ENCODE data around the gene NPTXR. TPM values are rescaled to one million over a fixed set of nuclear protein-coding genes. Genes with fewer than 3 reads are reported as not detected.
A peak's percentile ranks its signal among the peaks of the same experiment; 100 is the strongest.

Gene NPTXR
- total RNA-seq, 2 donors from 2014 or later: 2.1 to 2.5 TPM

DNA sequence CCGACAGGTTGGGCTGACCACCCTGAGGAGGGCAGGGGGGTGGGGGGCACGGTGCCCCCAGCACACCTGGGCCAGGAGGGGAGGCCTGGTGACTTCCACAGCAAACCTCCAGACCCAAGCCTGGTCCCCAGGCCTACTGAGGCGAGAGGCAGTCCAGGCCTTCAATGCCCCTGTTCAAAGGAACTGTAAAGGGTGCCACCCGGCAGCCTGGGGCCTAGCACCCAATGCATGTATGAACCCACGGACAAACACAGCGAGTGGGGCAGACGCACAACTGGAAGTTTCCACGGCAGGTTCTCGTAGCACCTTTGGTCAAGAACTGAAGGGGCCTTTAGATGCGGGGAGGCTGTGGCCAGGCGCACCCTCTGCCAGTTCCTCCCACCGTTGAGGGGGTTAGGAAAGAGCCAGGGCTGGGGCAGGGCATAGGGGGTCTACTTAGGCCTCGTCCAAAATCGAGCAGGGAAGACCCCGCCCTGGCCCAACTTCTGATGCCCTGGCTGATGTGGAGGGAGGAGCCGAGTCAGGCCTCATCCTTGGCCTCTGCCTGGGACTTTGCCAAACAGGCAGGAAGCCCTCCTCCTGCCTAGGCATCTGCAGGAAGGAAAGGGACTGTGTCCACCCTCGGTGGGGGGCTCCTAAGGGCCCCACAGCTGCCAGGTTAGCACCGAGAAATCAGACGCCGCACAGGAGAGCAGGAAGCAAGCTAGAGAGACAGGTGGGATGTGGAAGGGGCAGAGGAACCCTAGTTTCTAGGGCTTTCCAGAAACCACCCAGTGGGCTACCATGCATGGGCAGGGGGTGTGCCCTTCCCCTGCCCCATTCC lies 21.6 kb upstream of the NPTXR start:
- TF ChIP-seq CTCF (conservative IDR thresholded peaks at IDR 0.05): no peak
- Histone ChIP-seq H3K9ac (ENCODE audit: extremely low read depth, low read length, poor library complexity, severe bottlenecking) (no peak overlapping the region), H3K27me3 (ENCODE audit: control insufficient read depth, insufficient read depth, low read length, poor library complexity, severe bottlenecking) (no peaks in the 10 kb centered on the region), H3K9me3 (ENCODE audit: control insufficient read depth, low read length) (no peaks in the 10 kb centered on the region), H3K4me1 (ENCODE audit: control insufficient read depth, insufficient read depth, low read length) (no peaks in the 10 kb centered on the region), H3K36me3 (ENCODE audit: control insufficient read depth, insufficient read depth, low read length) (peaks cover 23% of the 10 kb centered on the region), H3K4me3 (ENCODE audit: low read length) (no peak overlapping the region), H3K27ac (ENCODE audit: low read depth, low read length) (no peak overlapping the region)
- no peaks in the 10 kb centered on the region for H3K9me3 Mint-ChIP-seq
- H3K4me3 Mint-ChIP-seq: peak overlapping the region; percentile 48
- H3K27ac Mint-ChIP-seq: no peak overlapping the region
- H3K27me3 Mint-ChIP-seq (ENCODE audit: insufficient read depth): peaks cover 18% of the 10 kb centered on the region
- peaks cover 3% of the 10 kb centered on the region for H3K4me1 Mint-ChIP-seq
- WGBS, 2 experiments (ENCODE audit: insufficient coverage in 1 of 2, insufficient read length in 1 of 2): 91 to 94% methylated on average over 7 to 20 of the region's 20 CpGs
- peak; percentile 47 for DNase-seq
- no peaks in the 10 kb centered on the region for H3K36me3 Mint-ChIP-seq (ENCODE audit: low read depth)

DNA sequence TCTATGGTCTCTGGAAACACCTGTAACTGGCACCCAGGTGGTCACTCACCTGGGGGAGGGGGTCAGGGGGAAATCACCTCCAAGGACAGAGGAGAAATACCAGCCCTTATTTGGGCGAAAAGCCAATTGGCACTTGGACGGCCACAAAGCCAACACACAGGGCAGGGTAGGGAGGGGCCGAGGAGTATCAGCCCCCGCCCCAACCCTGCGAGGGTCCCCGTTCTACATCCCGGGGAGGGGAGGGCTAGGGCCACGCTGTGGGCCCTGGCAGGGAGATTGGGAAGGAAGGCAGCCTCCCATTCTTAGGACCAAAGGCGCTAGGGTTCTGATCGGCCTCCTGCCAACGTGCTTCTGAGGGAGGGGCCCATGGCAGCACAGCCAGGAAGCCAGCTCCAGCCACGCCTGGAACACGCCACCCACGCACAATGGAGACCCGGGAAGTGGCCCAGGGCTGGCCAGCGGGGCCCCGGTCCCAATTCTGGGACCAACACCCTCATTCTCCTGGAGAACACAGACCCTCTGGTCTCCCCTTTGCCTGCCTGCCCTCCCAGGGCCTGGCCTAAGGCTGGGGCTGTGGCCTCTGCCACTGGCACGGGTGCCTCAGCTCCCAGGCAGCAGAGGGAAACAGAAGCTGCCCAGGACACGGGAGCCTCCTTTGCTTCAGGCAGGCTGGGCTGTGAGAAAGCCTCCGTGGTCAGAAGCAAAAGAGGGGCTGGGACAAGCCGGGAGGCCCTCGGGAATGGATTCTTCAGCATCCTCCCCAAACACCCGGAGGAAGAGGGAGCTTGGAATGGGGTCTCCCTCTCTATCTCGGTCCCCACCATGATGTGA lies 20.7 kb upstream of the NPTXR start:
- DNase-seq: peak; percentile 47
- Histone ChIP-seq H3K36me3 (ENCODE audit: control insufficient read depth, insufficient read depth, low read length) (peaks cover 18% of the 10 kb centered on the region), H3K4me1 (ENCODE audit: control insufficient read depth, insufficient read depth, low read length) (no peaks in the 10 kb centered on the region), H3K9ac (ENCODE audit: extremely low read depth, low read length, poor library complexity, severe bottlenecking) (no peak overlapping the region), H3K9me3 (ENCODE audit: control insufficient read depth, low read length) (no peaks in the 10 kb centered on the region), H3K27ac (ENCODE audit: low read depth, low read length) (no peak overlapping the region), H3K27me3 (ENCODE audit: control insufficient read depth, insufficient read depth, low read length, poor library complexity, severe bottlenecking) (no peaks in the 10 kb centered on the region), H3K4me3 (ENCODE audit: low read length) (no peak overlapping the region)
- H3K4me3 Mint-ChIP-seq: no peak overlapping the region
- H3K36me3 Mint-ChIP-seq (ENCODE audit: low read depth): no peaks in the 10 kb centered on the region
- 82 to 88% methylated on average over 14 to 24 of the region's 24 CpGs for WGBS, 2 experiments (ENCODE audit: insufficient coverage in 1 of 2, insufficient read length in 1 of 2)
- no peaks in the 10 kb centered on the region for H3K9me3 Mint-ChIP-seq
- peaks cover 3% of the 10 kb centered on the region for H3K4me1 Mint-ChIP-seq
- H3K27me3 Mint-ChIP-seq (ENCODE audit: insufficient read depth): peaks cover 20% of the 10 kb centered on the region
- no peak for TF ChIP-seq CTCF (conservative IDR thresholded peaks at IDR 0.05)
- H3K27ac Mint-ChIP-seq: no peak overlapping the region

DNA sequence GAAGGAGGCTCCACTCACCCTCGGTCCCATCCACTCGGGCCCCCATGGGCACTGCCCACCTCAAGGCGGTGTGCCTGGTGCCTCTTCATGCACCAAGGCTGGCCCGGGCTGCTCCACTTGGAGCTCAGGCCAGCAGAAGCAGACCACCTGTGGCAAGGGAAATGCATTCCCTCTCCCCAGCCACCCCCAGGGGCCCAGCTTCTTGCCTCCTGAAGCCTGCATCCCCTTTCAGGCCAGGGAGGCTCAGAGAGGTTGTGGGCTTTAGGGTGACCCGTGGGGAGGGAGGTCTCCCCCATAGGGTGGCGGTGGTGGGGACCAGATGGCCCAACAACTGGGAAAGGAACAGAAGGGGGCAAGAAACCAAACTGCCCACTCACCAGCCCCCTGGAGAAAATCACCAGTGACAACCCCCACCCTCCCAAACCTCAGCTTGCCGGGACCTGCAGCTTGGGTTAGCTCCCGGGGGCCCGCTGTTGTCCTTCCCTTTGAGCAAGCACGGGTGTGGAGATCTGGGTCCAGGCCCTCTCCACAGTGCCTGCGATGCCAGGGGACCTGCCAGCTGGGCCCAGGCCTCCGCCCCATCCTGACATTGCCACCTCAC lies 19.8 kb upstream of the NPTXR start:
- no peaks in the 10 kb centered on the region for H3K4me1 ChIP-seq (ENCODE audit: control insufficient read depth, insufficient read depth, low read length)
- no peaks in the 10 kb centered on the region for H3K27me3 ChIP-seq (ENCODE audit: control insufficient read depth, insufficient read depth, low read length, poor library complexity, severe bottlenecking)
- Mint-ChIP-seq H3K4me1 (peaks cover 3% of the 10 kb centered on the region), H3K36me3 (ENCODE audit: low read depth) (no peaks in the 10 kb centered on the region), H3K9me3 (no peaks in the 10 kb centered on the region), H3K27ac (no peak overlapping the region), H3K4me3 (no peak overlapping the region), H3K27me3 (ENCODE audit: insufficient read depth) (peaks cover 20% of the 10 kb centered on the region)
- H3K27ac ChIP-seq (ENCODE audit: low read depth, low read length): no peak overlapping the region
- peaks cover 15% of the 10 kb centered on the region for H3K36me3 ChIP-seq (ENCODE audit: control insufficient read depth, insufficient read depth, low read length)
- no peak overlapping the region for H3K9ac ChIP-seq (ENCODE audit: extremely low read depth, low read length, poor library complexity, severe bottlenecking)
- peak; percentile 47 for DNase-seq
- no peaks in the 10 kb centered on the region for H3K9me3 ChIP-seq (ENCODE audit: control insufficient read depth, low read length)
- no peak overlapping the region for H3K4me3 ChIP-seq (ENCODE audit: low read length)
- no peak for TF ChIP-seq CTCF (conservative IDR thresholded peaks at IDR 0.05)
- WGBS, 2 experiments (ENCODE audit: insufficient coverage in 1 of 2, insufficient read length in 1 of 2): 91% methylated on average over 12 of the region's 12 CpGs; no CpG with 5 or more reads in 1 of the 2 experiments

All from endodermal cell (in vitro differentiated cells).